ENCODE results near the gene ACAD10.
"Not testable (repeated sequence)": the region's sequence is repeated elsewhere in the genome, so short reads cannot be mapped to it uniquely, and the experiment has no call there.

ACAD10 gene

DNA sequence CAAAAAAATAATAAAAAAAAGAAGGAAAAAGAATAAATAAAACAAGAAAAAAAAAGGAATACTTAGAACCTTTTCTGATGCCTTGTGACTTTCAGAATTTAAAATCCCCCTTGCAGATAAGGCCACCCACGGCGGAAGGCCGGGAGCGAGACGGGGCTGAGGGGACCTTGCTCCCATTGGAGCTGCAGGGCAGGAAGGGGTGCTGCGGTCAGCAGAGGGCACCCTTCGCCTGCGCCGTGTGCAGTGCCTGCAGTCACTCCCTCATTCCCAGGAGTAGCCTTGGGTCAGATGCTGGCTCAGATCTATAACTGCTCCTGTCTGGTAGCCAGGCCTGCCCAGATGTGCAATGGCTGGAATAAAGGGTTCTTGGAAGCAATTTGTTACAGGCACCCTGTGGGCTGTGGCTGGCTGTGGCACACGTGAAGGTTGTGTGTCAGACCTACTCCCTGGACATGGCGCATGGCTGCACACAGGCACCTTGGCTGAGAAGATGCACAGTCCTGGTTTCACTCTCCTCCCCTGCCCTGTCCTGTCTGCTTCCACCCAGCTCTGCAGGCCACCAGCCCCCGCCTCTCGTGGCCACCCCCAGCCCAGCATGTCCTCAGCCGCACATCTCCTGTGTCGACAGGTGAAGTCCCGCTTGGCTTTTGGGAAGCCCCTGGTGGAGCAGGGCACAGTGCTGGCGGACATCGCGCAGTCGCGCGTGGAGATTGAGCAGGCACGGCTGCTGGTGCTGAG lies 67.5 kb downstream of the ACAD10 start:
- DNase-seq (ENCODE audit: low read depth), result peak; percentile 39

- no peak for DNase-seq (ENCODE audit: low read depth)
Observed at GRCh38 chr12:111754671-111755070, 68.8 kb downstream of the ACAD10 start.

DNA sequence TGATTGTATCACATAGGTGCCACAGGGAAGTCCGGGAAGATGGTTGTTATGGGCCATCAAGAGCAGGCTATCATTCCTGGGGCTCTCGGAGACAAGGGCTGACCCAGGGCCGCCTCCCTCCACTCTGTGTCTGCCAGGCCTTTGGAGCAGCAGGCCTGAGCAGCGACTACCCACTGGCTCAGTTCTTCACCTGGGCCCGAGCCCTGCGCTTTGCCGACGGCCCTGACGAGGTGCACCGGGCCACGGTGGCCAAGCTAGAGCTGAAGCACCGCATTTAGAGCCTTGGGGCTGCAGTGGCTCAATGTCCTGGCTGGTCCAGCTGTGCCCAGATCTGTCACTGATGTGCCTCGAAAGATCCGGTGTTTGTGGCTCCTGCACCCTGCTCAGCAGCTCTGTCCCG lies 70.3 kb downstream of the ACAD10 start:
- DNase-seq (ENCODE audit: low read depth), result no peak

- DNase-seq (ENCODE audit: low read depth), result no peak
Observed at GRCh38 chr12:111756681-111757080, 70.8 kb downstream of the ACAD10 start.

DNA sequence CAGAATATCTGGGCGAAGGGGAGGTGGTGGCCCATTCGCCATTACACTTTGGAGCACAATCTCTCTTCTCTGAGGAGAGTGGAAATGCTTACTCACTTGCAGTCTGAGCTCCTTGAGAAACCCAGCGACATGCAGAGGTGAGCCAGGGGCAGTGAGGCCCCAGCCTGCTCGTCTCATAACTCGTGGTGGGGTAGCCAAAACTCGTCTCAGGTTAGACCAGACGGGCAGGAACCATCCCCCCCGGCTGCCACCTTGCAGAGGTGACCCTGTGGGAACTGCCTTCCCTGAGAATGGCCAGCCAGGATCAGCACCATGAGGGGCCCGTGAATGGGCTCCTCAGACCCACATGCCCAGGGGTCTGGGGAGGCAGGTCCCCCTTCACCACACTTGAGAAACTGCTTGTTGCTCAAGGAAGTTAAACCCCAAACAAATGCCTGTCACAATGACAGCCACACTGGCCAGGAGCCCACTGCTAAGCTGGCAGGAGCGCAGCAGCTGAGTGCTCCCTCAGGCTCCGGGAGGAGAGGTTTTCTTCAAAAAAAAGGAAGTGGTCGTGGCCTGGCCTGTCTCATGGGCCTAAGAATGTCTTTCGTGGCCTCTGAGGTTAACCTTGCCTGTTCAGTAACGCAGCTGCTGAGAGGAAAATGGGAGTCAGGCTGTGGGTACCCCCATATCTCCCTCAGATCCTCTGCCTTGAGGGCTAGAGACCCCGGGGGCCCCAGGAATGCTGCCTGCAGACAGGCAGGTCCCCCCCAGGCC lies 71.7 kb downstream of the ACAD10 start:
- no peak for DNase-seq (ENCODE audit: low read depth)

- no peak for DNase-seq (ENCODE audit: low read depth)
Observed at GRCh38 chr12:111758120-111758561, 72.3 kb downstream of the ACAD10 start.

GRCh38 chr12:111759271-111759670 lies 73.4 kb downstream of the ACAD10 start:
- DNase-seq (ENCODE audit: low read depth), result no peak

- no peak for DNase-seq (ENCODE audit: low read depth)
Observed at GRCh38 chr12:111759991-111760390, 74.1 kb downstream of the ACAD10 start.

DNA sequence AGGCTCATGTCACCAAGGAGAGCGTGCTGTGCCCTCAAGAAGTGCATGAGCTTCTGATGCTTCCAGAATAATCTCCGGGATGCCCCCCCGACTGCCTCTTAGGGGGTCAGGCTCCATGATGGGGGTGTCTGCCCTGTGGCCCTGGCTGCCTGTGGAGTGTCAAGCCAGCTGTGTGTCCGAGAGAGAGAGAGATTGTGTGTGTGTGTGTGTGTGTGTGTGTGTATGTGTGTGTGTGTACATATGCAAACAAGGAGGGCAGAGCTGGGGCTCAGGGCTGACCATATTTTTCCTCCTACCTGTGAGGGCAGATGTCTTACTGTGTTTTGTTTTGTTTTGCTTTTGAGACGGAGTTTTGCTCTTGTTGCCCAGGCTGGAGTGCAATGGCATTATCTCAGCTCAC lies 75.2 kb downstream of the ACAD10 start:
- DNase-seq (ENCODE audit: low read depth), result no peak

DNA sequence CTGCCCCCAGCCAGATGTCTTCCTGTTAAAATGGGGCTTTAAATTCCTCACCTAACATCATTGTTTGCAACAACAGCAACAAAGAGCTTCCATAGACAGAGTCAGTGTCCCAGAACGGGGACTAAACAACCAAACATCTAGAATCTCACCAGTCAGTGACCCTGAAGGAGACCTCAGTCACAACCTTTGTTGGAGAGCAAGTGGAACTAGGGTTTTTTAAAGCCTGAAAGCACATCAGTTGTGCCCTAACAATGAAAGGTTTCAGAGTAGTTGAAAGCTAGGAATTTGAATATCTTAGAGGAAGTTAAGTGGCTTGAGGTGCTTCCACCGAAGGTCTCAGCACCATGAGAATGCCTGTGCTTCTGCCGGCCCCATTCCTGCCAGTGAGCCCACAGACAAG lies 75.9 kb downstream of the ACAD10 start:
- no peak for DNase-seq (ENCODE audit: low read depth)

DNA sequence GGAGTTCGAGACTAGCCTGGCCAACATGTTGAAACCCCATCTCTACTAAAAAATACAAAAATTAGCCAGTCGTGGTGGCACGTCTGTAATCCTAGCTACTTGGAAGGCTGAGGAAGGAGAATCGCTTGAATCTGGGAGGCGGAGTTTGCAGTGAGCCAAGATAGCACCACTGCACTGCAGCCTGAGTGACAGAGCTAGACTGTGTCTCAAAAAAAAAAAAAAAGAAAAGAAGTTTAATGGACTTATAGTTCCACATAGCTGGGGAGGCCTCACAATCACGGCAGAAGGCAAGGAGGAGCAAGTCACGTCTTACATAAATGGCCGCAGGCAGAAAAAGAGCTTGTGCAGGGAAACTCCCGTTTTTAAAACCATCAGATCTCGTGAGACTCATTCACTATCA lies 77.7 kb downstream of the ACAD10 start:
- DNase-seq (ENCODE audit: low read depth), result not testable (repeated sequence)

DNA sequence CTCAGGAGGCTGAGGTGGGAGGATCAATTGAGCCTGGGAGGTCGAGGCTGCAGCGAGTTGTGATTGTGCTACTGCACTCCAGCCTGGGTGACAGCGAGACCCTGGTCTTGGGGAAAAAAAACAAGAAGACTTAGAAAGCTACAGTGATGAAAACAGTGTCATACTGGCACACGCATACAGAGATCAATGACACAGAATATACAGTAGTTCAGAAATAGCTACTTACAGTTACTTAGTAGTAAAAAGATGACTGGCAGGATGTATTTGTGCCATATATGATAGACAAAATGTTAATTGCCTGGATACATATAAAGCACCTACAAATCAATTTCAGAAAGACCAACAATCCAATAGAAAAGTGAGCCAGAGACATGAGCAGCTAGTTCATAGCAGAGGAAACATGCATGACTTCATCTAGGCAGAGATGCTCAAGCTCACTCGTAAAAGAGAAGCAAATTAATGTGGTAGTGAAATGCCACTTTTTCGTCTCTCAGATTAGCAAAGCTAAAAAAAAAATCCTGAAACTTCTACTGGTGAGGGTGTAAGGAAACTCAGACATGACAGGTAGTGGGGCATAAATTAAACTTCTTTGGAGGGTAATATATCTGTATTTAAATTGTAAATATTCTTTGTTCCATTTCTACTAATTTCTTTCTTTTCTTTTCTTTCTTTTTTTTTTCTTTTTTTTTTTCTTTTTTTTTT lies 78.4 kb downstream of the ACAD10 start:
- no peak for DNase-seq (ENCODE audit: low read depth)

- DNase-seq (ENCODE audit: low read depth), result no peak
Observed at GRCh38 chr12:111766608-111767361, 80.9 kb downstream of the ACAD10 start, which contains the start of gene ALDH2. TSS of gene ALDH2 (plus strand) at chr12:111766933. CDS start at chr12:111766983, 50 bp downstream.

DNA sequence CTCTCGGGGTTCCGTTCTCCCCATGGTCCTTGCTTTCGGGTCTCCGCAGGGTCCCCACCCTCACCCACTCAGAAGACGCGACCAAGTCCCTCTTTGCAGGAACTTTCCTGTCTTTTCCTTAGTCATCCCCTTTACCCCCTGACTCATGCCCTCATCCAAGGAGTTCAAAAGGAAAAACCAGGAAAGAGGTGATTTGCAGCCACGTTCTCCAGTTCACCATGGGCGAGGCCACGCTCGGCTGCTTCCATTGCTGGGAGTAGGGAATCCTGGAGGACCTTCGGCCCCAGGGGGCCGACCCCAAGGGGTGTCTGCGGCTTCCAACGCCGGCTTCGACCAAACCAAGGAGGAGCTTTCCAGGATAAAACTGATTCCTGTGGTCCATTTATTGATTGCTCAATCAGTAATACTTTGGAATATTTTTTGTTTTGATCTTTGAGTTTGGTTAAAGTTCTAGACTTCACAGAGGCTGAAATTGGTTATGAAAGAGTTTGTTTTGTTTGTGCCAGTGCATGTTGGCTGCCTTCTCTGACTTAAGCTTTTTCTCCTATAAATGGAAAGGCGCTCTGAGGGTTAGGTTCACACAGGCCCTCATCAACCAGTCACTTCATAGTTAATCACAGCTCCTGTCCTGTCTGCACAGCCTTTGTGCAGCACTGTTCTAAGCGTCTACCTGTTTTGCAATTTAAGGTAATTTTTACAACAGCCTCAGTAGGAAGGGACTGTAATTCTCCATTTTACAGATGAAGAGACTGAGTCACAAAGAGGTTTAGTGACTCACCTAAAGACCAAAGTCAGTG lies 81.7 kb downstream of the ACAD10 start:
- DNase-seq (ENCODE audit: low read depth), result no peak

- DNase-seq (ENCODE audit: low read depth), result no peak
Observed at GRCh38 chr12:111768159-111768895, 82.5 kb downstream of the ACAD10 start.

DNA sequence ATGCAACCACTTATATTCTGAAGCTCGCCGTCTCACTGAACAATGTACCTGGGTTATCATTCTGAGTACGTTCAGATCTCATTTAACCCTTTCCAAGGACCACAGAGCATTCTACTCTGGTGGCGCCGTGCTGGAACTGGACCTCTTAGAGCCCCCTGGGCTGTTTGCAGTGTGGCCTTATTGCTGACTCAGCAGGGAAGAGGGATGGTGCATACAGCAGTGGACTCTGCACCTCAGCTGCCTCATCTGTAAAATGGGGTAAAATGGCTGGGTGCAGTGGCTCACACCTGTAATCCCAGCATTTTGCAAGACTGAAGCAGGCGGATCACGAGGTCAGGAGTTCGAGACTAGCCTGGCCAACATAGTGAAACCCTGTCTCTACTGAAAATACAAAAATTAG lies 83.7 kb downstream of the ACAD10 start:
- no peak for DNase-seq (ENCODE audit: low read depth)

- peak; percentile 68 for DNase-seq (ENCODE audit: low read depth)
Observed at GRCh38 chr12:111773801-111774551, 88.1 kb downstream of the ACAD10 start.

GRCh38 chr12:111775205-111776193 lies 89.6 kb downstream of the ACAD10 start:
- DNase-seq (ENCODE audit: low read depth), result peak; percentile 63
